A673 (cell line): ENCODE data around the gene SLC12A7. TPM values are rescaled to one million over a fixed set of nuclear protein-coding genes. Genes with fewer than 3 reads are reported as not detected.
A peak's percentile ranks its signal among the peaks of the same experiment; 100 is the strongest.

ENCODE experiments used
- BruUV-seq: library from RNA; stranded (reverse); fragments of 400-500 nt; replicated peaks from 2 replicates; lab custom pipeline; 2021; lab: Mats Ljungman, UMichigan
- CTCF ChIA-PET: fragments of 300-600 bp; sonication (Branson Sonifier 250); formaldehyde crosslinking; loops from one replicate; lab custom pipeline; 2022; ENCODE audit warnings: antibody characterized with exemption; lab: Charles Lee
- POLR2A ChIA-PET: fragments of 300-600 bp; sonication (Branson Sonifier 250); formaldehyde crosslinking; loops from one replicate; lab custom pipeline; 2022; ENCODE audit warnings: antibody characterized with exemption; ENCODE audit not compliant: low non-redundant PET; lab: Charles Lee
- DNase-seq: peaks from one replicate; pipeline ENCODE4 v3.0.0-alpha.2; 2015; ENCODE audit warnings: low spot score
- H3K27ac ChIP-seq: fragments of 200-600 bp; sonication (generic); 2 replicates; pipeline ENCODE4 v1.5.1; 2016; ENCODE audit warnings: mixed run types, low read depth, mild to moderate bottlenecking, mixed read lengths, antibody characterized with exemption, low read length; ENCODE audit not compliant: poor library complexity, severe bottlenecking
- H3K27me3 ChIP-seq: fragments of 200-600 bp; sonication (generic); replicated peaks from 2 replicates; pipeline ENCODE4 v1.6.1; 2017; ENCODE audit warnings: mixed run types, low read depth, mild to moderate bottlenecking, mixed read lengths, antibody characterized with exemption, low read length; ENCODE audit not compliant: insufficient read depth, poor library complexity
- H3K36me3 ChIP-seq: fragments of 200-600 bp; sonication (generic); 2 replicates; pipeline ENCODE4 v1.6.1; 2016; ENCODE audit warnings: mixed run types, mild to moderate bottlenecking, mixed read lengths, antibody characterized with exemption, low read length; ENCODE audit not compliant: insufficient read depth, poor library complexity, severe bottlenecking
- H3K4me1 ChIP-seq: fragments of 200-600 bp; sonication (generic); 2 replicates; pipeline ENCODE4 v1.6.1; 2017; ENCODE audit warnings: mixed run types, mild to moderate bottlenecking, mixed read lengths, antibody characterized with exemption, low read length; ENCODE audit not compliant: insufficient read depth, poor library complexity, severe bottlenecking
- H3K4me3 ChIP-seq: fragments of 200-600 bp; sonication (generic); 2 replicates; pipeline ENCODE4 v1.5.1; 2016; ENCODE audit warnings: low read depth, mixed run types, mild to moderate bottlenecking, mixed read lengths, low read length; ENCODE audit not compliant: poor library complexity, severe bottlenecking
- H3K9me3 ChIP-seq: fragments of 200-600 bp; sonication (generic); 2 replicates; pipeline ENCODE4 v1.6.1; 2016; ENCODE audit warnings: mixed run types, low read depth, mild to moderate bottlenecking, mixed read lengths, antibody characterized with exemption, low read length; ENCODE audit not compliant: poor library complexity, severe bottlenecking
- EZH2 ChIP-seq: fragments of 200-600 bp; sonication (generic); IDR thresholded peaks from 2 replicates; pipeline ENCODE4 v1.6.1; 2017; ENCODE audit warnings: borderline replicate concordance, low read depth, mild to moderate bottlenecking, mixed read lengths, antibody characterized with exemption, low read length; ENCODE audit not compliant: poor library complexity, severe bottlenecking
- intact Hi-C: fragments of 100-400 bp; cut with micrococcal nuclease; formaldehyde crosslinking; loops from one replicate; pipeline ENCODE4 v1.10.0; 2022; ENCODE audit not compliant: unreplicated experiment
- total RNA-seq: library from RNA; stranded (reverse); gene quantifications from 2 replicates; pipeline ENCODE4 v1.2.3, GENCODE V29; 2021
- TF ChIP-seq, protein P1 (sequence below): fragments of 300-800, 200-600 bp; sonication (generic); conservative IDR thresholded peaks from 2 replicates; pipeline ENCODE4 v1.5.1; 2017; ENCODE audit warnings: low read depth, mild to moderate bottlenecking, antibody characterized with exemption, low read length, moderate library complexity, mixed read lengths

The SLC12A7 gene
- total RNA-seq, 1 experiment from 2014 or later: 45.2 TPM

- ChIA-PET POLR2A (no interaction called here), CTCF (no interaction called here)
- Histone ChIP-seq H3K27ac (peak overlapping the region; percentile 37), H3K4me1 (peaks cover 18% of the 10 kb centered on the region), H3K9me3 (no peaks in the 10 kb centered on the region), H3K36me3 (no peaks in the 10 kb centered on the region), H3K4me3 (peak overlapping the region; percentile 58), H3K27me3 (no peaks in the 10 kb centered on the region)
- no TSS peak for BruUV-seq
- TF ChIP-seq, protein P1, sequence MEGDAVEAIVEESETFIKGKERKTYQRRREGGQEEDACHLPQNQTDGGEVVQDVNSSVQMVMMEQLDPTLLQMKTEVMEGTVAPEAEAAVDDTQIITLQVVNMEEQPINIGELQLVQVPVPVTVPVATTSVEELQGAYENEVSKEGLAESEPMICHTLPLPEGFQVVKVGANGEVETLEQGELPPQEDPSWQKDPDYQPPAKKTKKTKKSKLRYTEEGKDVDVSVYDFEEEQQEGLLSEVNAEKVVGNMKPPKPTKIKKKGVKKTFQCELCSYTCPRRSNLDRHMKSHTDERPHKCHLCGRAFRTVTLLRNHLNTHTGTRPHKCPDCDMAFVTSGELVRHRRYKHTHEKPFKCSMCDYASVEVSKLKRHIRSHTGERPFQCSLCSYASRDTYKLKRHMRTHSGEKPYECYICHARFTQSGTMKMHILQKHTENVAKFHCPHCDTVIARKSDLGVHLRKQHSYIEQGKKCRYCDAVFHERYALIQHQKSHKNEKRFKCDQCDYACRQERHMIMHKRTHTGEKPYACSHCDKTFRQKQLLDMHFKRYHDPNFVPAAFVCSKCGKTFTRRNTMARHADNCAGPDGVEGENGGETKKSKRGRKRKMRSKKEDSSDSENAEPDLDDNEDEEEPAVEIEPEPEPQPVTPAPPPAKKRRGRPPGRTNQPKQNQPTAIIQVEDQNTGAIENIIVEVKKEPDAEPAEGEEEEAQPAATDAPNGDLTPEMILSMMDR: no peak
- TF ChIP-seq EZH2: no peak
- no peak for DNase-seq
- intact Hi-C loops: loop anchor here (5.0 kb wide), 1 partner anchor 133 kb away; no protein-coding TSS in a partner anchor
Observed at GRCh38 chr5:1009359-1010180, 102.3 kb downstream of the SLC12A7 start.

DNA sequence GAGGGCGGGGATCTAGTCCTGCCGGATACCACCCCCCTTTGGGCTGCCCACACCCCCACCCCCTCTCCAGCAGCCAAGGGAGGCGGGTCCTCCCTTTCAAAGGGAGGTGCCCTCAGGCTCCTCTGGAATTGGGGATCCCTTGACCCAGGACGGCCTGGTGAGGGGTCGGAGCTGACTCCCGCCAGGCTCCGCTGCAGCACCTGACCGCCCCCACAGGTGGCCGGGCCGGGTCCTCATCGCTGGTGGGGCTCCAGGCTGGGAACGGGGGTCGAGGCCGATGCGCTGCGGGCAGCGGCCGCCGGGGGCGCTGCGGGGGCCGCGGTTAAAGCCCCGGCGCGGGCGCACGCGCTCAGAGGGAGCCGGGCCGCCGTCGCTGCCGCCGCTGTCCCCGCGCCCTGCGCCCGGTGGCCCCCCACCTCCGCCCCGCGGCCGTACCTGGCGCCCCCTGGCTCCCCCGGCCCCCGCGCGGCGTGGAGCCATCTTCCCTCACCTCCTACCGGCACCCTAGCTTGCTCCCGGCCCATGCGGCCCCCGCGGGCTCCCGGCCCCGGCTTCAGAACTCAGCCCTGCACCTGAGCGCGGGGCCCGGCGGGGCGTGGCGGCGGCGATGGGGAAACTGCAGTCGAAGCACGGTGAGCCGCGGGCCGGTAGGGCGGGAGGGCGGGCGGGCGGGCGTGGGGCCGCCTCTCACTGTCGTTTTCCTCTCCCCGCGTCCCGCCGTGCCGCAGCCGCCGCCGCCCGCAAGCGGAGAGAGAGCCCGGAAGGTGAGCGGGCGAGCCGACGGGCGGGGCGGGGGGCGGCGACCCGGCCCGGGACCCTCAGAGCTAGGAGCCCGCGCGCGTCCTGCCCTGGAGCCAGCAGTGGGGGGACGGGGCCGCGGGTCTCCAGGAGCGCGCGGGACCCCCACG, 103.2 kb downstream of the SLC12A7 start, which contains the start of gene NKD2:
Gene NKD2 (plus strand): TSS at position 352 of the 908 bp plus-strand sequence. CDS start 256 bp downstream, at position 608.
- ChIA-PET POLR2A (no interaction called here), CTCF (interaction anchor here (0.5 kb wide), 1 partner anchor 28 kb away, joined by 3 read pairs; no protein-coding TSS in a partner anchor)
- TF ChIP-seq, protein P1: peak; percentile 67
- TF ChIP-seq EZH2: no peak
- peak within 1 kb of the TSS; percentile 58 for H3K4me3 ChIP-seq
- peak within 1 kb of the TSS; percentile 37 for H3K27ac ChIP-seq
- DNase-seq: peak; percentile 65
- no peaks in the 10 kb centered on the region for H3K9me3 ChIP-seq
- peaks cover 25% of the 10 kb centered on the region for H3K4me1 ChIP-seq
- BruUV-seq: no TSS peak
- no peaks in the 10 kb centered on the region for H3K27me3 ChIP-seq
- intact Hi-C loops: loop anchor here (5.0 kb wide), 1 partner anchor 134 kb away; no protein-coding TSS in a partner anchor
- no peaks in the 10 kb centered on the region for H3K36me3 ChIP-seq
